GM19452 (cell line): Measurements from ENCODE around the gene ZNF423.

Experiments used
- ATAC-seq: cut with Tn5 transposase; IDR thresholded peaks from one replicate; pipeline ENCODE4 v1.9.1; 2021; ENCODE audit not compliant: unreplicated experiment

ZNF423 gene

GRCh38 chr16:49734331-49734730 is 121.6 kb downstream of the ZNF423 start:
- no peak for ATAC-seq

DNA sequence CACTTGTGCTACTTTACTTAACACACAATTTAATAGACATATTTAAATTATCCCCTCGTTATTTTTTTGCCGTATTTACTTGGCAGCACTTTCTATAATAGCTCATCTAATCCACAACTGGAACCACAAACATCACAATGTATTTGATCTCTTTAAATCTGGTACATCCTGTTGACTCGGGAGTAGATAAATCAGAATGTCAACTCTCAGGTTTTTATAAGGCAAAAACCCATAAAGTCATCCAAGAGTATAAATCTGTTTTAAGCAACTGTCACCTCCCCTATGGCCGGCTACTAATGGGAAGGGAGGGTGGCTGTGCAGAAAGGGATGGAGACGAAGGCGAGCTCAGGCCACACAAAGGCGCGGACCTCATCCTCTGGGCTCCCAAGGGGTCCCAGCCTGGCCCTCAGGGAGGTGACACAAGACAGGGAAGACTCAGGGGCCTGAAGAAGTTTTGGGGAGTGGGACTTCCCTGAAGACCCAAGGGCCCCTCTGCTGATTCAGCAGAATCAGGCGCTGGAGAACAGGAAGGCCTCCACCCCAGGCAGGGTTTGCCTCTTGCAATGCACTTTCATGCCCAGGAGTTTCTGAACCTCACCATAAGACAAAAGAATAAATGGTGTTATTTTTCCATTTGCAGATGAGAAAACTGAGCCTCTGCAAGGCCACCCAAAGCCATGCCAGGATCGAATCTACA is 122.5 kb downstream of the ZNF423 start:
- no peak for ATAC-seq

GRCh38 chr16:49731911-49732310 is 124.0 kb downstream of the ZNF423 start:
- no peak for ATAC-seq

GRCh38 chr16:49730772-49731171 is 125.1 kb downstream of the ZNF423 start:
- no peak for ATAC-seq

- ATAC-seq, result no peak
Measured at GRCh38 chr16:49727611-49728010, 128.3 kb downstream of the ZNF423 start.

DNA sequence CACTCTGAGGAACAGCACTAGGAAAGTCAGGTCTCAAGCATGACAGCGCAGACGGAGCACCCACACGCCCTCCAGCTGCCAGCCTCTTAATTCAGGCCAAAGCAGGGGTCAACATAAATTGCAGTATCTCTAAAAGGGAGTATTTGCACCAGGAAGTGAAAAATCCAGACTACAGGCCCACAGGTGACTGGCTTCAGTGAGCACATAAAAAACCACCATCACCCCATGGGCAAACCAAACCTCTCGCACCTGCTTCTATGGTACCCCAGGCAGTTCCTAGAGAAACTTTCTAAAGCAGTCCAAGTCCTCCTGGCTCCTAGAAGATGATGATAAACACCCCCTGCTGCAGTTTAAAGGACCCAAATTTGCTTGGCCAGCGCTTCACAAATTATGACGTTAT is 129.8 kb downstream of the ZNF423 start:
- no peak for ATAC-seq

- no peak for ATAC-seq
Measured at GRCh38 chr16:49725651-49726050, 130.3 kb downstream of the ZNF423 start.

DNA sequence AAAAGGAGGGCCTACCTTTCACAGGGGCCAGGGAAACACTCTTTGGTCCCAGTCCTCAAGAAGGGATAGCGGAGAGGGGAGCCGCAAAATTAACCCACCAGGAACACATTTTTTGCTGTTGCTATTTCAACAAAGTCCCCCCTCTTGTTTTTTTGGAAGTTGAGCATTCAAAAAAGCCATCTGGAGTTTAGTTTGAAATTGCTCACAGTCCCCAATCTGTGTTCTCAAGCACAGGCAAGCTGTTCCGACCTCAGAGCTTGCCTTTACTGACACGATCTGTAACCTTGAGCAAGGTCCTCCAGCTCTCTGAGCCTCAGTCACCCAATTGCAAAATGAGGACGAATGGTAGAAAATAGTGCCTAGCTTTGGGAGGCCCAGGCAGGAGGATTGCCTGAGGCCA is 131.1 kb downstream of the ZNF423 start:
- no peak for ATAC-seq

DNA sequence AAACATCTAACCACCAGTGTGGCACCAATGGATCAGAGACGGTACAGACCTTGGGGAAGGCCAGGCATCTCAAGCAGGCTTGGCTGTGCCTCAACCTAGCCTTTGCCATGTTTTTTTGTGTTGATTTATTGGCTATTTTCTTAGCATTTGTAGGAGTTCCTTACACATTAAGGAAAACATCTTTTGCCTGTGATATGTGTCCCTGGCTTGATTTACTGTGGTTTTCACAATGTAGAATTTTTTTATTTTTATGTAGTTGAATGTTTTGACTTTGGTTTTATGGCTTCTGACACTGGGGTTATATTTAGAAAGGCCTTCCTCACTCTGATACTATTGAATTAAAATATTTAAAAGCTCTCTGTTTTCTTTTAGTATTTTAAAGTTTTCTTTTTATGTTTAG is 132.6 kb downstream of the ZNF423 start:
- no peak for ATAC-seq

- no peak for ATAC-seq
Measured at GRCh38 chr16:49720225-49720624, 135.7 kb downstream of the ZNF423 start.

GRCh38 chr16:49717689-49718088 is 138.2 kb downstream of the ZNF423 start:
- no peak for ATAC-seq

- no peak for ATAC-seq
Measured at GRCh38 chr16:49716339-49716934, 139.5 kb downstream of the ZNF423 start.

- no peak for ATAC-seq
Measured at GRCh38 chr16:49713770-49714169, 142.1 kb downstream of the ZNF423 start.

DNA sequence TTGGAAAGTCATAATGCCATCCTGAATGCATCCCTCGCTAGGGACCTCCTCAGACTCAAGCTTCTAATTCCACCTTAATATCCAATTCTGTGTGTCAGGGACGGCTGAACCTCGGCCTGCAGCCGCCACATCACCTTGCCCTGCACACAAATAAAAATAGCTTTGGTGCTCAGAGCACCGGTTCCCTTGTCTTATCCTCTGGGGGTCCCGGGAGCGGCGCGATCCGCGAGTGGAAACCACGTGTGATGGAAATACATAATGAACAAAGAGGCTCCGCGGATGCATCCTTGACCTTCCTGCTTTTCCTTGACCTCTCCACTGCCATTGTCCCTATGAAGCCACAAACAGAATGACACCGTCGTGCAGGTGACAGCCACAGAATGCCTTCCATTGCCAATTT is 143.4 kb downstream of the ZNF423 start:
- ATAC-seq, result no peak

DNA sequence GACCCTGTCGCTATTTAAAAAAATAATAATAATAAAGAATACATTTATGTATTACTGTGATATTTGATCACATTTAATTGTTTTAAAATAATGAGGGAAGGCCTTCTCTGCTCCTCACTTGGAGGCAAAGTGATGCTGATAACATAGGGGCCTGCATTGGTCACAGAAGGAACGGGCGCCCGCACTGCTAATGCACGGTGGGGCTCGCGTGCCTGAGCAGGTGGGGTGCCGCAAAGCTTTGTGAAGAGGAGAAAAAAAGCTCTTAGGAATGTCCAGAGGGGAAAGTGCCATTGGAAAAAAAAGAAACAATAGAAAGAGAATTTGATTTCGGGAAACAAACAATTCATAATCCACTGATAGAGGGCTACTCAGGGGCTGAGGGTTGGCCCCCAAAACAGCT is 143.8 kb downstream of the ZNF423 start:
- no peak for ATAC-seq

- ATAC-seq, result no peak
Measured at GRCh38 chr16:49709057-49709456, 146.9 kb downstream of the ZNF423 start.

DNA sequence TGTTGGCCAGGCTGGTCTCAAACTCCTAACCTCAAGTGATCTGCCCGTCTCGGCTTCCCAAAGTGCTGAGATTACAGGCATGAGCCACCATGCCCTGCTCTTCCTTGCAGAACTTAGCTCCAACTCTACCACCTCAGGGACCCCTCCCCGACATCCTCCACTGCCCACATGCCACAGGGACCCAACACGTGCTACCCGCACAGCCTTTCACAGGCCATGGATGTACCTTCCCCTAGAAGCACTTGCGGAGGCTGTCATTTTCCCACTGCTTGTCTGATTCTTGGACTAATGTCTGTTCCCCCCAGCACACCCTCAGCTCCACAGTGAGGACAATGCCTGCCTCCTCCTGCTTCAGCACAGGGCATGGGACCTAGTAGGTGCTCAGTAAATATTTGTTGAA is 147.4 kb downstream of the ZNF423 start:
- ATAC-seq, result no peak

DNA sequence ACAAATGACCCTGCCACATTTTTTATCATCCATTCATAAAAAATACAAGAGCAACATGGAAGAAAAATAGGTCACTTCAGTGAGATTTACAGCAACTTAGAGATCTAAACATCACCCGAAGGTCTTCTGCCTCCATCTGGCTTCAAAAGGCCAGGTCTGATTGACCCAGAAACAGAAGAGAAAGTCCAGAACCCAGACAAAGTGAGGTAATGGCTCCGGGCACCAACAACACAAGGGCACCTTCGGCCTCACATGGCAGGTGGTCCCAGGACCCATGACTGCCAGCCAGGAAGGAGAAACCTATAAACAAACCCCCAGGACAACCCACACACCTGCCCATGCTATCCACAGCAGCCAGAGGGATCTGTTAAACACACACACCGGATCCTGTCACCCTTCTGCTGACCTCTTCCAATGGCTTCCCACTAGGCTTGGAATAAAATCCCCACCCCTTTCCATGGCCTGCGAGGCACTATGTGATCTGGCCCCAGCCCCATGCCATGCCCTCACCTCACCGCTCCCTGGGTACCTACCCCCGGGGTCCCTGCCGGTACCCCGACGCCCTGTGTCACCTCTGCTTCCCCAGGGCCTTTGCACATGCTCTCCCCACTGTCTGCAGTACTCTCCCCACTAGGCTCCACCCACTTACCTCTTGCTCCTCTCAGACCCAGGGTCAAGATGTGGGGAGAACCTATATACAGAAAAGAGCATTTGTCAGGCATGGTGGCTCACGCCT is 149.1 kb downstream of the ZNF423 start:
- no peak for ATAC-seq

DNA sequence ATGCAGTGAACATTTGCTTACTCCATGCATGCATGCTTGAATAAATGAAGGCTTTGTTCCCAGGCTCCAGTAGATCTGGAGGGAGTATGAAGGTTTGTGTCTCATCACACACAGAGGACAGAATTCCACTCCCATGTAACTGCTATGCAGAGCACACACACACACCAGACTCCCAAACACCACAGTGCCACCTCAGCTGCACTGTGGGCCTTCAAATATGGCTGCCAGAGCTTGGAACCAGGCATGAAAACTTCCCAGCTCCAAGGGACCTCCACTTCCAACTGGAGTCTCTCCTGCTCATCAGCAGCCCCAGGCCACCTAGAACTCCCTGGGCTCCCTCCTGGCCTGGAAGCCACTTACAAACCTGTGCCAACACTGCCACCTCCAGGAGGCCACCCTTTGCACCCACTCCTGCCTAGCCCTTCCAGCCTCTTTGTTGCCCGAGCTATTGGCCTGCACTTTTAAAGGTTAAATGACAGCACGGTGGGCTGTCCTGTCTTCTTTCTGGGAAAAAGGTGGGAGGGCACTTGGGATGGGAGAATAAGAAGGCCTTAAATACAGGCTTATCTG is 151.2 kb downstream of the ZNF423 start:
- no peak for ATAC-seq

DNA sequence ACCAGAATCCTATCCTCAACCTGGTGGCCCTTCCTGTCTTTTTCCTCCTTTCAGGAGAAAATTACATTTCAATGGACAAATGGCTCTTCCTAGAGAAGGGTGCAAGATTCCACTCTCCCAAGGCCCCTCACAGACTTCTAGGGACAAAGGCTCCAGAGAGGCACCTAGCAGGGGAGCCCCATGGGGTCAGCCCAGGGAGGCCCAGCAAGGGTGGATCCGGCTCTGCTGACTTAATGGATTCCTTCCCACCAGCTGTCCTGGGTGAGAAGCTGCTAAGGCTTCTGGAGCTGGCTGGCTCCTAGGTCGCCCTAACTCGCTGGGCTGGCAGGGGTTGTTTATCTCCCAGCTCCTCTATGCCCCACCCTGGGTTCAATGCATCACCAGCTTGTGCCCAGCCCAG is 152.4 kb downstream of the ZNF423 start:
- ATAC-seq, result no peak

DNA sequence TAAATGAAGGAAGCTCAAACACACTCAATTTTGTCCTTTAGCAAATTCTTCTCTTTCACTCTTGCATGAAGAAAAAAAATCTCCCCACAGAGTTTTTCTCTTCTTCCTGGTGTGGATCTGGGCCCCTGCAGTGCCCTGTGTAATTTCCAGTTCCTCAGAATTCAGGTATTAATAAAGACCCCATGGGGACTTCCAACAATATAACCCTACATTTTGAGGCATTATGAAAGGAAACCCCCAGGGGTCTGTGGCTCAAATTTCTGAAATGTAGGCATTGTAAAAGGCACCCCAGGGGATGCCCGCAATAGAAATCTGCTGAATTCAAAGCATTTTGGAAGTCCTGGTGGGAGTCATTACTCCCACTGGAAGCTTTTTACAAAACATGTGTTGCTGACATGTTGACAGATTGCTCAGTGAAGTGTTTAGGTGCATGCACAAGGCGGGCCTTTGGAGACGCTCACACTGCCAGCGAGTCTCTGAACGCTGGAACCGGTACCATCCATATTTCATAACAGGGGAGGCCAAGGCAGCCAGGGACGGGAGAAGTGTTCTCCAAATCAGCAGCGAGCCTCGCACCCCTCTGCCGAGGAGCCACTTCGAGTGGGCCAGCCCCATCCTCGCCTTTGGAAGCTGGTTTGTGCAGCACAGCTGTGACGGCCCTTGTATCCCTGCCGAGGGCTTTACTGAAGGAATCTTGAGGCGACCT is 154.0 kb downstream of the ZNF423 start:
- ATAC-seq, result no peak
